Embryonic facial prominence (tissue), 1 donor: ENCODE data around the gene TIMP1.

Experiments used
- DNase-seq: peaks from one replicate; pipeline ENCODE4 v3.0.0-alpha.2; 2016; ENCODE audit errors: extremely low spot score

Gene TIMP1

GRCh38 chrX:47573341-47574075 lies 8.7 kb upstream of the TIMP1 start:
- no peak for DNase-seq

- no peak for DNase-seq
Measured at GRCh38 chrX:47574076-47574546, 8.1 kb upstream of the TIMP1 start.

DNA sequence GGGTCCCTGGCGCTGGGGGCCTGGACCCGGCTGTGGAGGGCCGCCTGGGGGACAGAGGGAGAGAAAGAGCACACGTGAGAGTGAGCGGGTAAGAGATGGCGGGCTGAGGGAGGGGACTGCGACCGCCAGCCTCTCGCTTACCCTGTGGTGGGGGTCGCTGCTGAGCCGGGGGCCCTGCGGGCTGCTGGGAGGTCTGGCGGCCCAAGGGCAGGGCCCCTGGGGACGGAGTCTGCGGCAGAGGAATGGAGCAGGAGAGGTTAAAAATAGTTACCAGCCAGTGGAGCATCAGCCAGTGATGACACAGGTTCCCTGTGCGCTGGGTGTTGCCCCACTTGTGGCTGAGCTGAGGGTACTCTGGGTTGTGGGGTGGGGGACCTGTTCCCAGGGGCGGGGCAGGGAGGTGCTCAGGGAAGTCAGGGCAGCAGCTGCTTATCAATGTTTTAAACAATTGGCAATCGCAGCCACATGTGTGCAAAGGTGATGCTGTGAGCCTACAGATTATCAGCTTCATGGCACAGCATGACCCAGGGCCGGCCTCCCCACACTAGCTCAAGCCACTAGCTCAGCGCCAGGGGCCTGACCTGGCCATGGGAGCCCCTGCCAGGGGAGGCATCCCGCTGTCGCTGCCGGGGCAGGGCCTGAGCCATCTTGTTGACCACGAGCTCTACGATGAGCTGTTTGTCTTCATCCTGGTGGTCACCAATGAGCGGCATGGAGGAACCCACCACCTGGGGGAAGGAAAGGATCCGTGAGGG lies 7.5 kb upstream of the TIMP1 start:
- DNase-seq, result no peak

GRCh38 chrX:47576021-47576898 lies 6.0 kb upstream of the TIMP1 start:
- DNase-seq, result no peak

DNA sequence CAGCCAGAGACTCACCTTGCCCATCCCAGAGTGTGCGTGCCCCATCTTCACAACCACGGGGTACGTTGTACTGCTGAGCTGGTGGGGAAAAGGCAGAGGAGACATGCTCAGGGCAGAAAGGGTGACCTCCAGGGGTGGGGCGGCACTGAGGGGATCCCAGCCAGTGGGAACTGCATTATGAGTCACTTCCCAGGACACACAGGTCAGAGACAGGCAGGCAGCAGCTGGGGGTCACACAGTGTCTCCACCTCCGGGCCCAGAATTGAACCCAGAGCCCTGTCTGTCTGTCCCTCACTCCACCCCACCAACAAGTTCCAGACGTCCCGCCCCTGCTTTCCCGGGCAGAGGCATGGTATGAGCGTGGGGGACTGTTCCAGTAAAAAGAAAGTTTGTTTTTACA lies 4.8 kb upstream of the TIMP1 start:
- DNase-seq, result no peak

GRCh38 chrX:47577901-47578300 lies 4.3 kb upstream of the TIMP1 start:
- no peak for DNase-seq

DNA sequence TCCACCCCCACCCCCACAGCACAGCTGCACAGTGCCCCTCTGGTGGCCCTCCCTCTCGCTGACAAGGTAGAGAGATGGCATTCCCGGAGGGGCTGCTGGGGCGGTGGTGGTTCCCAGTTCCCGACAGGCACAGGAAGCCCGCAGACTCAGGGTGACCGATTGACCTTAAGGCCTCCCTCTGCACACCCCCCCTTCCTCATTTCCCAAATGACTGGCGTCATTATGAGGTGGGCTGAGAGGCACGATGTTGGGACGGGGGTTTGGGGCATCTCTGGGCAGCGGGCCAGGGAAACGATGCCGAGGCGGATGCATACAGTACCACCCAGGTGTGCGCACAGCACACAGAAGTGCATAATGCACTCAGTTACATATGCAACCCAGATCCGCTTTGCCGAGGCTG lies 3.5 kb upstream of the TIMP1 start:
- no peak for DNase-seq

GRCh38 chrX:47579537-47579936 lies 2.7 kb upstream of the TIMP1 start:
- DNase-seq, result no peak

DNA sequence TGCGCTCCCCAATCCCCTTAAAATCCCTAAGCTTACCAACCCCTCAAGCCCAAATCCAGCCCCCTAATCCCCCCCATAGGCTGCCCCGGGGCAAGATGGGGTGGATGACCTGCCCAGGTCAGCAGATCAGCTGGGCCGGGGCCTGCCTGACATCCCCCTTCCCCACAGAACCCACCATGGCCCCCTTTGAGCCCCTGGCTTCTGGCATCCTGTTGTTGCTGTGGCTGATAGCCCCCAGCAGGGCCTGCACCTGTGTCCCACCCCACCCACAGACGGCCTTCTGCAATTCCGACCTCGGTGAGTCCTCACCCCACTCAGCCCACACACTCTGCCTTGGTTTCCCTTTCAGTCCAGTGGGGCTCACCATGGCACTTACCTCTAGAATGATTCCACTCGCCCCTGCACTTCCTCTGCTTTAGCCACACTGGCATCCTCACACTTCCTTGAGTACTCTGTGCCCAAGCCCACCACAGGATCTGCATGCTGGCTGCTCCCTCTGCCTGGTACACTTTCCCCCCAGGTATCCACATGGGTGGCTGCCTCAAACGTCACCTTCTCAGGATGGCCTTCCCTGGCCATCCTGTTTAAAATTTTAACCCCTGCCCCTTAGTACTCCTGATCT lies 1.1 kb downstream of the TIMP1 start:
- DNase-seq, result no peak

DNA sequence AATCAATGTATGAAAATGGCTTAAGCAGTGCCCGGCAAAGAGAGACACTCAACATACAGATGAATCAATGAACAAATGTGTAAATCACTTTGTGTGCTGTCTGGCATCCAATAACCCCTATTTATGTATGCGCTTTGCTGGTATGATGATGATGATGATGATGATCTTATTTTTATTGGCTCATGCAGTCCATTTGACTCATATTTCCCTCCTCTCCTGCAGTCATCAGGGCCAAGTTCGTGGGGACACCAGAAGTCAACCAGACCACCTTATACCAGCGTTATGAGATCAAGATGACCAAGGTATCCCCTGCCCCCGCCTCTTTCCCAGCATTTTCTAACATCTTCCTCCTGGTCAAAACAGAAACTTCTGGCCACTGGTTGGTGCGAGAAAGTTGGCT lies 2.5 kb downstream of the TIMP1 start:
- DNase-seq, result no peak

DNA sequence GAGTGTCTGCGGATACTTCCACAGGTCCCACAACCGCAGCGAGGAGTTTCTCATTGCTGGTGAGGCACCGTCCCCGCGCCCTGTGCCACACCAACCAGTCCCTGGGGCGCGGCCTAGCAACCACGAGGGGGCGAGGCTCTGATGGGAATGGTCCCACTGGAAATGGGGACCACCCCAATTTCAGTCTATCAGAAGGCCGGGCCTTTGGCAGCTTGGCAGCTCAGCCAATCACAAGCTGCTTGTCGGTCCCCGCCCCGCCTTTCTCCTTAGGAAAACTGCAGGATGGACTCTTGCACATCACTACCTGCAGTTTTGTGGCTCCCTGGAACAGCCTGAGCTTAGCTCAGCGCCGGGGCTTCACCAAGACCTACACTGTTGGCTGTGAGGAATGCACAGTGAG lies 3.0 kb downstream of the TIMP1 start:
- DNase-seq, result no peak

DNA sequence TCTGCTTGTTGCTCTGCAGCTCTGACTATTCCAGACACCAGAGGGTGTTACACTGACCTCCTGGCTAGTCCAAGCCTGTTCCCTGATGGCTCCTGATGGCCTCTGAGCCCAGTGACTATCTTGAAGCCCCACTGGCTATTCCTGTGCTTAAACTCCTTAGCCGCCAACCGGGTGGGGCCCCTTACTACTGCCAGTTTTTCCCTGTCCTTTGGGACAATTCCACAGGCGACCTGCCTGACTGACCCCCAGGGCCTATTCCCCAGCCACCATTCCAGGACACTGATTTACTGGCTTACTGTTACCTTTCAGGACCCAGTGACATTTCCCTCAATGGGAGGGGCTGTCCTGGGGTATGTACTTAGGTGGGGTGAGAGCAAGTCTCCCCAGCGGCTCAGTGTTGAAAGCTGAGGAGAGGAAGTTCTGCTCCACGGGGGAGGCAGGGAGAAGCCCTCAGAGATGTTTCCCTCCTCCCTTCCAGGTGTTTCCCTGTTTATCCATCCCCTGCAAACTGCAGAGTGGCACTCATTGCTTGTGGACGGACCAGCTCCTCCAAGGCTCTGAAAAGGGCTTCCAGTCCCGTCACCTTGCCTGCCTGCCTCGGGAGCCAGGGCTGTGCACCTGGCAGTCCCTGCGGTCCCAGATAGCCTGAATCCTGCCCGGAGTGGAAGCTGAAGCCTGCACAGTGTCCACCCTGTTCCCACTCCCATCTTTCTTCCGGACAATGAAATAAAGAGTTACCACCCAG lies 4.0 kb downstream of the TIMP1 start:
- DNase-seq, result no peak

DNA sequence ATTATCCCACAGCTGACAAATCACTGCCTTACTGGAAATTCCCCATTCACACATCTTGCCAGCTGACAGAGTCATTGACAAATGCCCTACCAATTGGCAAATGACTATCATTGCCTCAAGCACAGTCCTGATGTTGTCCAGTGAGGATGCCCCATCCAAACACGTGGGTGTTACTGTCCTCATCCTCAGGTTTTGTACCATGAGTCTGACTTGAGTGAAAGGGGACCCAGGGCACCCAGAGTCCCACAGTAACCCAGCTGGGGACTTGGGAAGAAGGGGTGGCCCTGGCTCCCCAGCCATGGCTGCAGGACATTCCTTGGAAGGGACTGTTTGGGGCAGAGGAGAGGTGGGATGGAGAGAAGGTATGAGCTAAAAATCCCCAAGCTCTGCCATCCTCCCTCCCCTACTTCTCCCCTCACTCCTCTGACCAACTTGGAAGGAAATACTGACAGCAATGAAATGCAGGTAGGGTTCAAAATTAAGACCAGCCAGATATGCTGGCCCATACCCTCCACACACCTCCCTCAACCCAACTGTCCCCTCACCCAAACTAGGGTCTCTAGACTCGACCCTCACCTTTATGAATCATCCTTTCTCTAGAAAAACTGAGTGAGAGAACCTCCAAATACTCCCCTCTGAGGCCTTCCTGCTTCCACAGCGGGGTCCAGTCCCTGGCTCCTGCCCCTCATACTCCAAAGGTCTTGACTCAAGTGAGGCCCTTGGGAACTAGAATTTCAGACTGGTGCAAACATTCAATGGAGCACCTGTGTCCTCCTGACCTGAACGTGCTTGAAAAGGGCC lies 5.1 kb downstream of the TIMP1 start:
- no peak for DNase-seq

GRCh38 chrX:47587906-47588735 lies 5.9 kb downstream of the TIMP1 start:
- DNase-seq, result no peak

GRCh38 chrX:47590984-47591383 lies 8.7 kb downstream of the TIMP1 start:
- no peak for DNase-seq

- no peak for DNase-seq
Measured at GRCh38 chrX:47593522-47593921, 11.3 kb downstream of the TIMP1 start.

GRCh38 chrX:47595716-47596251 lies 13.5 kb downstream of the TIMP1 start:
- DNase-seq, result no peak

DNA sequence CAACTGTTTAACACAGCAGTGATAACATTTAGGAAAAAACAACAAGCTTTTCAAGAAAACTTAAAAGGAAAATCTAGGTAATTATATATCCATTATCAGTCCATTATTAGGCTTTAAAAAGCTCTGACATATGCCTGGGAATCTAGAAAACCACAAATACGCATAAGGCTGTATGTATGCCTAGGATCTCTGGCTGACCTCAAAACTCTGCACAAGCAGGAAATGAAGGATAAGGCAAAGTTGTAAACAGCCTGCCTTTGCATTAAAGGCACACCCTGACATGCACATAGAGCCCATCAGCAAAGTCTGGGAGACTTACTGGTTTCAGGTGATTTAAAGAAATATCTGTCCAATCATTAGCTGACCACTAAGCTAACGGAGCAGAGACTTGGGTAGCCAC lies 14.0 kb downstream of the TIMP1 start:
- no peak for DNase-seq

GRCh38 chrX:47597222-47597621 lies 15.0 kb downstream of the TIMP1 start:
- DNase-seq, result no peak
